Stomach (tissue), 9 donors: ENCODE results near the gene RNPEPL1. TPM values are rescaled to one million over a fixed set of nuclear protein-coding genes. Genes with fewer than 3 reads are reported as not detected.

Experiments
- DNase-seq, 2 donors: peaks; one replicate each; pipeline versions ENCODE4 v3.0.0 to v3.0.0-alpha.2; 2013 to 2019
- H3K27ac ChIP-seq, 5 donors: fragments of 200-600 bp in 4 of 5; sonication (generic) in 4 of 5; one replicate each; pipeline ENCODE4 v1.5.1; 2013 to 2019; ENCODE audit warnings: mild to moderate bottlenecking in 1 of 5, moderate library complexity in 1 of 5
- H3K27me3 ChIP-seq, 3 donors: fragments of 200-600 bp; sonication (generic); one replicate each; pipeline ENCODE4 v1.5.1; 2017 to 2019; ENCODE audit warnings: mixed run types in 1 of 3
- H3K36me3 ChIP-seq, 4 donors: fragments of 200-600 bp; sonication (generic); 1 replicate in 3 of 4; 2 replicates in 1 of 4; pipeline ENCODE4 v1.5.1; 2016 to 2019
- H3K4me1 ChIP-seq, 4 donors: fragments of 200-600 bp; sonication (generic); one replicate each; pipeline ENCODE4 v1.5.1; 2016 to 2019
- H3K4me3 ChIP-seq, 4 donors: fragments of 200-600 bp; sonication (generic) in 3 of 4; one replicate each; pipeline ENCODE4 v1.5.1; 2016 to 2019; ENCODE audit warnings: mild to moderate bottlenecking in 1 of 4
- H3K9me3 ChIP-seq, 4 donors: fragments of 200-600 bp; sonication (generic); one replicate each; pipeline ENCODE4 v1.5.1; 2016 to 2019
- CTCF ChIP-seq, 7 experiments: fragments of 450-650 bp in 4 of 7; fragments of 200-600 bp in 3 of 7; sonication (generic) in 3 of 7; IDR thresholded peaks; one replicate each; pipeline ENCODE4 v1.5.1; 2016 to 2019; ENCODE audit warnings: antibody characterized with exemption in 7 of 7, control low read depth in 2 of 7, mild to moderate bottlenecking in 1 of 7
- EP300 ChIP-seq: sonication (generic); formaldehyde crosslinking; IDR thresholded peaks from one replicate; pipeline ENCODE4 v1.6.1; 2017; ENCODE audit warnings: antibody characterized with exemption
- POLR2A ChIP-seq, 4 donors: fragments of 450-650 bp; IDR thresholded peaks; one replicate each; pipeline ENCODE4 v1.6.1; 2016; ENCODE audit warnings: antibody characterized with exemption in 4 of 4, control low read depth in 2 of 4, mild to moderate bottlenecking in 1 of 4, moderate library complexity in 1 of 4
- POLR2AphosphoS5 ChIP-seq, 3 donors: sonication (generic); formaldehyde crosslinking; IDR thresholded peaks; one replicate each; pipeline ENCODE4 v1.6.1; 2016; ENCODE audit warnings: antibody characterized with exemption in 3 of 3
- WGBS, 5 donors: extraction: QIAGEN DNeasy Blood & Tissue Kit in 3 of 5; methylation state at CpG; one replicate each; pipeline versions ENCODE4 v1.1.5 to v1.1.7; 2013 to 2018; 5-methylcytosine and 5-hydroxymethylcytosine counted together
- intact Hi-C: fragments of 100-400 bp; cut with DNase I; formaldehyde crosslinking; loops from one replicate; pipeline ENCODE4 v1.15.1; 2023; ENCODE audit warnings: low total_unique reads
- polyA plus RNA-seq, 3 donors: library from polyadenylated mRNA; stranded (reverse); fragments of 200-250 nt; gene quantifications; one replicate each; pipeline ENCODE4 v1.2.3, GENCODE V29; 2013
- total RNA-seq, 5 donors: library from RNA; depleted of rRNA; stranded (reverse); fragments of >200 nt; gene quantifications; one replicate each; pipeline versions ENCODE4 v1.1.0 to v1.2.3, GENCODE V29; 2014 to 2016
- donor health status: healthy with polysubstance abuse.
- donor health status: Bipolar disorder and iron deficiency.
- donor health status: healthy.

Gene RNPEPL1
- total and polyA plus RNA-seq, 8 donors: 32.7 to 196 (median 124) TPM

- Histone ChIP-seq H3K4me1 (peaks cover 10 to 42% (median 33%) of the 10 kb centered on the region in 4 donors), H3K9me3 (no peaks in the 10 kb centered on the region), H3K27me3 (no peaks in the 10 kb centered on the region), H3K27ac (peak overlapping the region in 2 of 5 donors; percentile 29 to 58), H3K4me3 (peak overlapping the region in 1 of 4 donors; percentile 3), H3K36me3 (peaks cover 16 to 97% (median 94%) of the 10 kb centered on the region in 4 donors)
- intact Hi-C loops: no loop called here
- no peak for DNase-seq
- WGBS, 5 donors: 59 to 82% (median 70%) methylated on average over 9 to 18 of the region's 18 CpGs
- TF ChIP-seq CTCF (IDR thresholded peaks at IDR 0.05) (peak in 1 of 7 experiments; percentile 5), EP300 (no peak)
These were observed 27.2 kb downstream of the RNPEPL1 start for GRCh38 chr2:240595381-240596079.

- Histone ChIP-seq H3K9me3 (no peaks in the 10 kb centered on the region), H3K27me3 (no peaks in the 10 kb centered on the region), H3K4me3 (peak overlapping the region in 2 of 4 donors; percentile 3 to 14), H3K36me3 (peaks cover 16 to 97% (median 92%) of the 10 kb centered on the region in 4 donors), H3K27ac (peak overlapping the region; percentile 14 to 58 (median 22)), H3K4me1 (peaks cover 10 to 42% (median 33%) of the 10 kb centered on the region in 4 donors)
- TF ChIP-seq POLR2AphosphoS5 (IDR thresholded peaks at IDR 0.05) (no peak), CTCF (IDR thresholded peaks at IDR 0.05) (no peak), EP300 (no peak), POLR2A (IDR thresholded peaks at IDR 0.05) (no peak)
- no peak for DNase-seq
- WGBS, 5 donors: 45 to 80% (median 60%) methylated on average over 1 to 17 of the region's 17 CpGs
- intact Hi-C loops: no loop called here
These were observed 27.8 kb downstream of the RNPEPL1 start for GRCh38 chr2:240596080-240596460.

- H3K36me3 ChIP-seq: peaks cover 16 to 96% (median 91%) of the 10 kb centered on the region in 4 donors
- TF ChIP-seq POLR2A (IDR thresholded peaks at IDR 0.05) (no peak), POLR2AphosphoS5 (IDR thresholded peaks at IDR 0.05) (peak in 2 of 3 donors; percentile 7 to 40), CTCF (IDR thresholded peaks at IDR 0.05) (no peak), EP300 (no peak)
- H3K9me3 ChIP-seq: no peaks in the 10 kb centered on the region
- peak in 1 of 2 donors; percentile 90 for DNase-seq
- peaks cover 10 to 42% (median 33%) of the 10 kb centered on the region in 4 donors for H3K4me1 ChIP-seq
- 37 to 63% (median 57%) methylated on average over 20 to 23 of the region's 23 CpGs for WGBS, 5 donors
- peak overlapping the region in 2 of 4 donors; percentile 3 to 14 for H3K4me3 ChIP-seq
- intact Hi-C loops: no loop called here
- peak overlapping the region in 4 of 5 donors; percentile 14 to 58 (median 26) for H3K27ac ChIP-seq
- H3K27me3 ChIP-seq: no peaks in the 10 kb centered on the region
These were observed 28.2 kb downstream of the RNPEPL1 start for GRCh38 chr2:240596491-240596931.

- H3K36me3 ChIP-seq: peaks cover 16 to 96% (median 87%) of the 10 kb centered on the region in 4 donors
These were observed 28.8 kb downstream of the RNPEPL1 start for GRCh38 chr2:240597054-240597418.

More at GRCh38 chr2:240597054-240597418, 28.8 kb downstream of the RNPEPL1 start:
- H3K27me3 ChIP-seq: no peaks in the 10 kb centered on the region
- peaks cover 10 to 42% (median 33%) of the 10 kb centered on the region in 4 donors for H3K4me1 ChIP-seq
- intact Hi-C loops: no loop called here
- peak overlapping the region in 1 of 5 donors; percentile 58 for H3K27ac ChIP-seq
- no peak for TF ChIP-seq POLR2AphosphoS5 (IDR thresholded peaks at IDR 0.05)
- TF ChIP-seq POLR2A (IDR thresholded peaks at IDR 0.05): no peak
- TF ChIP-seq EP300: no peak
- no peak for TF ChIP-seq CTCF (IDR thresholded peaks at IDR 0.05)
- no peaks in the 10 kb centered on the region for H3K9me3 ChIP-seq
- no peak for DNase-seq
- 74 to 94% (median 82%) methylated on average over 9 to 10 of the region's 10 CpGs for whole genome bisulfite sequencing, 5 donors
- no peak overlapping the region for H3K4me3 ChIP-seq
